H1 (cell line): ENCODE data around the gene RABEP2. TPM values are rescaled to one million over a fixed set of nuclear protein-coding genes. Genes with fewer than 3 reads are reported as not detected.

Source experiments
- CTCF ChIA-PET: fragments of 300-600 bp; sonication (Branson Sonifier 250); formaldehyde crosslinking; loops from one replicate; lab custom pipeline; 2021; ENCODE audit not compliant: partially characterized antibody; lab: Charles Lee
- POLR2A ChIA-PET: fragments of 300-600 bp; sonication (Branson Sonifier 250); formaldehyde crosslinking; loops from one replicate; lab custom pipeline; 2021; ENCODE audit warnings: inconsistent platforms; ENCODE audit not compliant: partially characterized antibody; lab: Charles Lee
- DNase-seq, 2 experiments: peaks; one replicate each; pipeline versions ENCODE4 v3.0.0 to v3.0.0-alpha.2; 2010 to 2022; ENCODE audit warnings: low spot score in 2 of 2, low read depth in 1 of 2, mixed read lengths in 1 of 2
- FAIRE-seq: peaks from 2 replicates; lab custom pipeline; 2011; peaks lifted over from hg19 to GRCh38; lab: Jason Lieb, UNC
- H2AFZ ChIP-seq: 2 replicates; pipeline ENCODE4 v1.8.1; 2012; ENCODE audit warnings: low read length, inconsistent platforms
- H2AK5ac ChIP-seq: 2 replicates; pipeline ENCODE4 v1.6.1; 2013; ENCODE audit warnings: low read depth, low read length
- H2BK120ac ChIP-seq: replicated peaks from 2 replicates; pipeline ENCODE3; 2013; ENCODE audit warnings: low read depth, low read length, inconsistent platforms
- H2BK12ac ChIP-seq: 2 replicates; pipeline ENCODE4 v1.6.1; 2013; ENCODE audit warnings: low read depth, low read length
- H2BK15ac ChIP-seq: 2 replicates; pipeline ENCODE4 v1.6.1; 2013; ENCODE audit warnings: low read length
- H2BK20ac ChIP-seq: 2 replicates; pipeline ENCODE4 v1.6.1; 2013; ENCODE audit warnings: low read length
- H2BK5ac ChIP-seq: 2 replicates; pipeline ENCODE4 v1.6.1; 2013; ENCODE audit warnings: low read depth, low read length
- H3K14ac ChIP-seq: 2 replicates; pipeline ENCODE4 v1.6.1; 2013; ENCODE audit warnings: inconsistent platforms; ENCODE audit not compliant: insufficient read length
- H3K18ac ChIP-seq: 2 replicates; pipeline ENCODE4 v1.6.1; 2013; ENCODE audit warnings: low read length; ENCODE audit errors: extremely low read depth
- H3K23ac ChIP-seq: 2 replicates; pipeline ENCODE4 v1.6.1; 2013; ENCODE audit warnings: inconsistent platforms; ENCODE audit not compliant: insufficient read length
- H3K23me2 ChIP-seq: 2 replicates; pipeline ENCODE4 v1.6.1; 2013; ENCODE audit warnings: low read depth, low read length
- H3K27ac ChIP-seq: 2 replicates; pipeline ENCODE4 v1.6.1; 2011; ENCODE audit warnings: low read depth, low read length, inconsistent platforms
- H3K27me3 ChIP-seq, 4 experiments: replicated peaks in 1 of 4; 1 replicate in 1 of 4; 2 replicates in 3 of 4; pipeline versions ENCODE4 v1.6.1 to v1.8.1; 2011 to 2013; ENCODE audit warnings: low read length in 3 of 4, mild to moderate bottlenecking in 3 of 4, inconsistent platforms in 2 of 4, mixed read lengths in 2 of 4, moderate library complexity in 1 of 4; ENCODE audit not compliant: control insufficient read depth in 3 of 4, insufficient read depth in 3 of 4; ENCODE audit errors: extremely low read depth in 1 of 4
- H3K36me3 ChIP-seq, 4 experiments: 2 replicates each; pipeline versions ENCODE4 v1.6.1 to v1.8.1; 2011 to 2013; ENCODE audit warnings: mild to moderate bottlenecking in 4 of 4, low read length in 3 of 4, moderate library complexity in 2 of 4, control low read depth in 1 of 4, inconsistent platforms in 1 of 4; ENCODE audit not compliant: insufficient read depth in 4 of 4, control insufficient read depth in 2 of 4
- H3K4ac ChIP-seq: replicated peaks from 2 replicates; pipeline ENCODE3; 2013; ENCODE audit warnings: low read length, low read depth, mixed read lengths, inconsistent platforms; ENCODE audit not compliant: insufficient read length
- H3K4me1 ChIP-seq, 4 experiments: replicated peaks in 1 of 4; 1 replicate in 1 of 4; 2 replicates in 3 of 4; pipeline versions ENCODE4 v1.6.1 to v1.8.1; 2011 to 2013; ENCODE audit warnings: low read length in 3 of 4, inconsistent platforms in 2 of 4, mixed read lengths in 1 of 4; ENCODE audit not compliant: insufficient read depth in 4 of 4, control insufficient read depth in 3 of 4
- H3K4me2 ChIP-seq, 2 experiments: 2 replicates each; pipeline versions ENCODE4 v1.6.1 to v1.8.1; 2011 to 2013; ENCODE audit warnings: low read depth in 2 of 2, low read length in 2 of 2, control low read depth in 1 of 2, inconsistent platforms in 1 of 2, mild to moderate bottlenecking in 1 of 2; ENCODE audit not compliant: insufficient read depth in 1 of 2
- H3K4me3 ChIP-seq, 4 experiments: fragments of 200-600, 300-600 bp in 1 of 4; sonication (generic), shearing (Covaris generic), sonication (Bioruptor Twin) in 1 of 4; 2 replicates each; pipeline versions ENCODE4 v1.5.1 to v1.8.1; 2011 to 2016; ENCODE audit warnings: low read length in 4 of 4, low read depth in 3 of 4, control low read depth in 2 of 4, inconsistent platforms in 2 of 4, mild to moderate bottlenecking in 2 of 4, mixed read lengths in 1 of 4, moderate library complexity in 1 of 4; ENCODE audit not compliant: insufficient read depth in 2 of 4; ENCODE audit errors: extremely low read depth in 1 of 4
- H3K56ac ChIP-seq: replicated peaks from 2 replicates; pipeline ENCODE3; 2013; ENCODE audit warnings: low read depth, mild to moderate bottlenecking, mixed read lengths, low read length, inconsistent platforms; ENCODE audit not compliant: insufficient read length
- H3K79me1 ChIP-seq: 2 replicates; pipeline ENCODE4 v1.6.1; 2013; ENCODE audit warnings: low read depth, low read length, control low read depth
- H3K79me2 ChIP-seq, 2 experiments: 2 replicates each; pipeline versions ENCODE4 v1.6.1 to v1.8.1; 2012 to 2013; ENCODE audit warnings: low read length in 2 of 2, mild to moderate bottlenecking in 2 of 2, inconsistent platforms in 1 of 2; ENCODE audit not compliant: insufficient read depth in 2 of 2, control insufficient read depth in 1 of 2
- H3K9ac ChIP-seq, 4 experiments: replicated peaks in 1 of 4; 1 replicate in 1 of 4; 2 replicates in 3 of 4; pipeline versions ENCODE4 v1.6.1 to v1.8.1; 2011 to 2013; ENCODE audit warnings: low read depth in 3 of 4, low read length in 3 of 4, control low read depth in 2 of 4, mild to moderate bottlenecking in 2 of 4, moderate library complexity in 2 of 4, inconsistent platforms in 1 of 4; ENCODE audit errors: extremely low read depth in 1 of 4
- H3K9me3 ChIP-seq, 2 experiments: 2 replicates each; pipeline versions ENCODE4 v1.6.1 to v1.8.1; 2012 to 2013; ENCODE audit warnings: mild to moderate bottlenecking in 2 of 2, moderate library complexity in 2 of 2, control low read depth in 1 of 2, inconsistent platforms in 1 of 2, low read depth in 1 of 2, low read length in 1 of 2, mixed read lengths in 1 of 2; ENCODE audit not compliant: insufficient read depth in 2 of 2
- H4K20me1 ChIP-seq, 2 experiments: replicated peaks in 1 of 2; 2 replicates each; pipeline versions ENCODE3 to v1.8.1; 2011 to 2013; ENCODE audit warnings: inconsistent platforms in 2 of 2, low read length in 2 of 2, mild to moderate bottlenecking in 1 of 2; ENCODE audit not compliant: insufficient read depth in 2 of 2, control insufficient read depth in 1 of 2
- H4K5ac ChIP-seq: 2 replicates; pipeline ENCODE4 v1.6.1; 2013; ENCODE audit warnings: low read length, low read depth, mixed read lengths, inconsistent platforms; ENCODE audit not compliant: insufficient read length
- H4K8ac ChIP-seq: 2 replicates; pipeline ENCODE4 v1.8.0; 2013; ENCODE audit warnings: mild to moderate bottlenecking, moderate library complexity, low read length, inconsistent platforms; ENCODE audit not compliant: insufficient read depth; ENCODE audit errors: extremely low read depth
- H4K91ac ChIP-seq: replicated peaks from 2 replicates; pipeline ENCODE3; 2013; ENCODE audit warnings: low read length, mixed read lengths, inconsistent platforms; ENCODE audit not compliant: insufficient read length
- CTCF ChIP-seq, 3 experiments: IDR thresholded peaks; 1 replicate in 2 of 3; 2 replicates in 1 of 3; pipeline versions ENCODE4 v1.5.1 to v1.6.1; 2011; ENCODE audit warnings: low read length in 3 of 3, mild to moderate bottlenecking in 3 of 3, inconsistent platforms in 2 of 3, low read depth in 1 of 3, moderate library complexity in 1 of 3; ENCODE audit not compliant: insufficient read depth in 1 of 3; ENCODE audit errors: control extremely low read depth in 1 of 3
- E2F6 ChIP-seq: IDR thresholded peaks from 2 replicates; pipeline ENCODE4 v1.6.1; 2012; ENCODE audit warnings: inconsistent platforms
- WGBS, 2 experiments: shearing (Covaris generic) in 1 of 2; methylation state at CpG; one replicate each; pipeline versions ENCODE4 v1.1.6 to v1.1.7; 2013 to 2015; ENCODE audit warnings: low lambda C conversion rate in 2 of 2, mixed read lengths in 2 of 2, inconsistent platforms in 1 of 2, low coverage in 1 of 2, missing lambda C conversion rate in 1 of 2; ENCODE audit not compliant: insufficient replicate concordance in 2 of 2, insufficient coverage in 1 of 2, insufficient read length in 1 of 2; ENCODE audit errors: extremely low coverage in 1 of 2, missing lambda C conversion rate in 1 of 2; 5-methylcytosine and 5-hydroxymethylcytosine counted together
- polyA plus RNA-seq, 7 experiments: library from polyadenylated mRNA; depleted of rRNA in 3 of 7; stranded (reverse) in 5 of 7; unstranded in 2 of 7; fragments of >200 nt in 5 of 7; fragments of 200-250 nt in 2 of 7; gene quantifications; 1 replicate in 5 of 7; 2 replicates in 1 of 7; 4 replicates in 1 of 7; pipeline versions ENCODE4 v1.2.1 to v1.2.3, GENCODE V29; 2011 to 2013; ENCODE audit warnings: missing spikeins in 2 of 7, mixed read lengths in 2 of 7
- total RNA-seq: library from RNA; stranded (reverse); fragmentation: NEBNext Ultra II Directional; extraction: Animal tissue kit (Norgen Biotek cat#: 25700); gene quantifications from 2 replicates; pipeline ENCODE4 v1.2.1, GENCODE V29; 2021

Gene RABEP2
- total and polyA plus RNA-seq, 2 of the 8 experiments (the other 6 are each of a cell fraction or from before 2014, with no cell fraction given): 10.4 to 14.9 TPM

- no peaks in the 10 kb centered on the region for H3K36me3 ChIP-seq
- no peaks in the 10 kb centered on the region for H3K9me3 ChIP-seq
- no peak overlapping the region for H2BK15ac ChIP-seq
- no peak overlapping the region for H3K4me2 ChIP-seq
- no peak overlapping the region for H4K8ac ChIP-seq
- no peak overlapping the region for H3K27ac ChIP-seq
- H3K4ac ChIP-seq: no peak overlapping the region
- H4K91ac ChIP-seq: no peak overlapping the region
- no peaks in the 10 kb centered on the region; a peak in 1 of 7 replicates for H3K4me1 ChIP-seq
- no peak overlapping the region for H2BK5ac ChIP-seq
- FAIRE-seq: no peak
- no peak overlapping the region for H2AFZ ChIP-seq
- peaks cover 2% of the 10 kb centered on the region; the same call in 1 of the 2 replicates for H3K23me2 ChIP-seq
- WGBS, 2 experiments: 85% methylated on average over 12 of the region's 14 CpGs; no CpG with 5 or more reads in 1 of the 2 experiments
- H2BK12ac ChIP-seq: no peak overlapping the region
- H4K5ac ChIP-seq: no peak overlapping the region
- no peaks in the 10 kb centered on the region for H3K79me2 ChIP-seq
- H3K27me3 ChIP-seq: no peaks in the 10 kb centered on the region
- no peak overlapping the region for H2AK5ac ChIP-seq
- no peak overlapping the region for H2BK120ac ChIP-seq
- DNase-seq: no peak
- TF ChIP-seq E2F6 (no peak), CTCF (IDR thresholded peaks at IDR 0.05; ENCODE audit: control extremely low read depth in 1 of 3, insufficient read depth in 1 of 3, low read depth in 1 of 3, low read length in 3 of 3) (peak in 1 of 3 experiments; percentile 0; a peak in 1 of 4 replicates)
- no peak overlapping the region for H3K18ac ChIP-seq
- CTCF ChIA-PET: interaction anchor here (0.6 to 1.8 kb wide), 10 partner anchors 8 to 81 kb away, joined by 3 to 6 read pairs (median 4); no protein-coding TSS in a partner anchor
- H3K9ac ChIP-seq: no peak overlapping the region
- H3K23ac ChIP-seq: no peak overlapping the region
- POLR2A ChIA-PET: interaction anchor here (1.2 to 3.3 kb wide), 5 partner anchors 8 to 115 kb away, joined by 5 to 23 read pairs (median 8); partner anchors contain the start of genes ATXN2L, RABEP2 and SH2B1
- H3K56ac ChIP-seq: no peak overlapping the region
- no peak overlapping the region for H2BK20ac ChIP-seq
- no peaks in the 10 kb centered on the region for H3K79me1 ChIP-seq
- no peaks in the 10 kb centered on the region for H4K20me1 ChIP-seq
- H3K14ac ChIP-seq: no peak overlapping the region
- no peak overlapping the region for H3K4me3 ChIP-seq
These were observed 12.3 kb upstream of the RABEP2 start for GRCh38 chr16:28937222-28937876.
